ENCODE measurements around the gene CTNNBL1.

The CTNNBL1 gene

DNA sequence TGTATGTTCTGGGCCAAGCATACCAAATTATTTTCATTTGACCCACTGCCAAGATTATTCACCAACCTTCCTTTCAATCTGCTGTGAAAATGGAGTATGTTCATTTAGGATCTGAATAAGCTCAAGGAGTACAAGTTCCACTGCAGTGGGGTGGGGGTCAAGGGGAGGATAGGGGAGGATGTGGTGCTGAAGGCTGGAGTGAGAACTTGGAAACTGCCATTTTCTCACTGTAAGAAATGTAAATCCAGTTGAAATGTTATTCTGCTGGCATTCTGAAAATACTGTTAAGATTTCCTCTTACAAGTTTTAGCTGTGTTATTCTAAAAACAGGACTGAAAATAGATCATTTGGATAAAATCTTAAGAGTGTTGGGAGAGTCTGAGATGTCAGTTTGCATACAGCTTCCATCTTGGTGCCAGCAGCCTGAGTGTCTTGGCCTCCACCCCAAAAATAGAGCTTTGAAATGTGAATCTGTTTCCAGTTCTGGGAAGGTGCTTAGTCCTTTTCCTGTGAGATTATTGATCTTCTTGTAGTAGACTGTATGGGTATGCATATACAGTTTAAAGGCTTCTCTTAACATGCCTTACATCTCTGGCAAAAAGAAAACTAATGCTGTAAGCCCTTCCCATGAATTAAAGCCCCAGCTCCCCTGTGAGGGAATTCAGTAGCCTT lies 84.3 kb downstream of the CTNNBL1 start:
- no peak for DNase-seq

DNA sequence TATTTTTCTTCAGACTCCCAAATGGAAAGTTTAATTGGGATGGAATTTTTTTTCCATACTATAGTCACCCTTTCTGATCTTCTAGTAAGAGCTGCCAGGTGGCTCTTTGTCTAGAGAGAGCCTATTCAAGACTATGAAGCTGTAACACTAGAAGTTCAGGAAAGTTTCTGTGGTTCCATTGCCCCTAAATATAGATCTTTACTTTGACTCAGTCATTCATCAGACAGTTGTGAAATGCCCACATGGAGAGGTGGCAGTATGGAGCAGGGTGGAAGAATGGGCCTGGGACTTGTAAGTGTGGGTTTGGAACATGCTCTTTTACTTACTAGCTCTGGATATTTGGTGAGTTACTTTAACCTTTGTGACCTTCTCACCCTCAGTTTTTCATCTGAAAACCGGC lies 87.8 kb downstream of the CTNNBL1 start:
- no peak for DNase-seq

DNA sequence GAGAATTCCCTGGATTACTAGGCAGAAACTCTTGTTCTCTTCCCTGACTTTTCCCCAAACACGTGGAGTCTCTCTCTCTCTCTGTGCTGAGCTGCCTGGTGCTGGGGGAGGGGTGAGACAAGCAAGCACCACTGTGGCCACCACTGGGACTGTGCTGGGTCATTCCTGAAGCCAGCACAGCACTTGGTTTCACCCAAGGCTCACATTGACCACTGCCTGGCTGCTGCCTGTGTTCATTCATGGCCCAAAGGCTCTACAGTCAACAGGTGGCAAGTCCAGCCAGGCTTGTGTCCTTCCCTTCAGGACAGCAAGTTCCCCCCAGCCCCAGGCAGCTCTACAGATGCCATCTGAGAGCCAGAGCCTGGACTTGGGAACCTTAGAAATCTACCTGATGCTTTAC lies 92.2 kb downstream of the CTNNBL1 start:
- no peak for DNase-seq

DNA sequence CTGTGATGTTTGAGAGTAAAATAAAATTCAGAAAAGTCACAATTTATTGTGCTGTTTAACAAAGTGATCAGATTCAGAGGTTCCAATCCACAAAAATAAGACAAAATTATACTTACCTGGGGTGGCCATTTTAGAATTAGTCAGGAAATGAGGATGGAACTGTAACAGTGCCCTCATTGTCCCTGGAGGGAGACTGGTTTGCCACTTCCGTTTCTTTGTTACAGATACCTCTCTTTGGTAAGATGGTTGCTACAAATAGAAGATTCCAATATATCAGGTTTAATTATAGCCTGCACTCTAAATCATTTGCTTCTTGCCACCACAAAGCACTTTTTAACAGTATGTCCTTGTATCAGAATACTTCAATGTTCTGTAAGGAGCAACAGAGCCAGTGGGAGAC lies 95.6 kb downstream of the CTNNBL1 start:
- no peak for DNase-seq

DNA sequence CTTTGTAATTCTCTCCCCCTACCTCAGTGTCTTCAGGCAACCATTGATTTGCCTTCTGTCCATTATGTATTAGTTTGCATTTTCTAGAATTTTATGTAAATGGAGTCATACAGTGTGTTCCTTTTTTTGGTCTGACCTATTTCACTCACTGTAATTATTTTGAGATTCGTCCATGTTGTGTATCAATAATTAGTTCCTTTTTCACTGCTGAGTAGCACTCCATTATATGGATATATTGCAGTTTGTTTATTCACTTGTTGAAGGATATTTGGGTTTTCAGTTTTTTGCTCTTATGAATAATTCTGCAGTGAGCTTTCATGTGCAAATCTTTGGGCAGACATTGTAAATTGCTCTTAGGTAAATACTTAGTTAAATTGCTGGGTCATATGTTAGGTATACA lies 97.1 kb downstream of the CTNNBL1 start:
- no peak for DNase-seq

DNA sequence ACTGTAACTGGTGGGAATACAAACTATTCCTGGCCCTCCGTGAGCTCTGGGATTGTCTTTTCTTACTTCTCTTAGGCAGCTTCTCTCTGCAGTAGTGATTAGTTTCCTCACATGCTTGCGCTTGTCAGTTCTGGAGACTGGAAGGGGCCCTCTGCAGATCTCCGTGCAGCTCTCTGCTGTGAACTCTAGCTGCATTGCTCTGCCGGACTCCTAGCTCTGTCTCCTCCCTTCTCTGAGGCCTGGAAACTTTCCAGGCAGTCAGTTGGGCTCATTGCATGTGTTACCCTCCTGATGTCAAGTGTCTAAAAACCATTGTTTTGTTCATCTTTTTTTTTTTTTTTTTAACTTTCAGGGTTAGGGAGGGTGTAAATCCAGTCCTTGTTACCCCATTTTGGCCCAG lies 102.3 kb downstream of the CTNNBL1 start:
- DNase-seq, result no peak

DNA sequence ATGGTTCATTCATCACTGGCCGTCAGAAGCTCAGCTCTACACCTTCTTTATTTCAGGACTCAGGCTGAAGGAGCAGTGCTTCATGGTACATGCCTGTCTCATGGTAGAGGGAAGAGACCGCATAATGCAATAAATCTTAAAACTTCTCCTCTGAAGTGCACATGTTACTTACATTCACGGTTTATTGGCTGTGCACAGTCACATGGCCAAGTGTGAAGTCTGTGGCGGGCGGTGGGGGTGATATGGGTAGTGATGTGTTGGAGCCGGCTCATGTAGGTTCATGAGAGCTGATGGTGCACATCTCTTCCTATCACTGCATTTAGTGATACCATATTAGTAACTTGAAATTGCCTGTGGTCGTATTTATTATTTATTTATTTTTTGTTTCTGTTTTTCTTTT lies 102.9 kb downstream of the CTNNBL1 start:
- no peak for DNase-seq

DNA sequence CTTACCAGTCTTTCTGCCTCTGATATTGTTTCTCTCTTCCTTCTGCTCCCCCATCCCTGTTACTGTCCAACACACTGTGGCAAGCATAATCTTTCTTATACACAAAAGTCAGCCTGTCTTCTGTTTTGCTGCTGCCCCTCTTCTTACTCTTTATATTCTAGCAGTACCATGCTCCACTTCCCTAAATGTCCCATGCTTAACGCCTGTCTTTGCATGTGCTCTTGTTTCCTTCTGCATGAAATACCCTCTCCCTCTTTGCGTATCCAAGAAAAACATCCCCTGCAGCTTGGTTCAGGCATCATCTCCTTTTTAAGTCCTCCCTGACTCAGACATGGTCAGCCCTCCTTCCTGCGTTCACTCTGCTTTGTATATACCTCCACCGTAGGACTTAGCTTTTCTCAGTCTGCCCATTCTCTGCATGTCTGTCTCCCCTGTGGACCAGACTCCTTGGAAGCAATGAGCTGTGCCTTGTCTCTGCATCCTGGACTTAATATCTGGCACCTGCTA lies 103.9 kb downstream of the CTNNBL1 start:
- DNase-seq, result no peak

DNA sequence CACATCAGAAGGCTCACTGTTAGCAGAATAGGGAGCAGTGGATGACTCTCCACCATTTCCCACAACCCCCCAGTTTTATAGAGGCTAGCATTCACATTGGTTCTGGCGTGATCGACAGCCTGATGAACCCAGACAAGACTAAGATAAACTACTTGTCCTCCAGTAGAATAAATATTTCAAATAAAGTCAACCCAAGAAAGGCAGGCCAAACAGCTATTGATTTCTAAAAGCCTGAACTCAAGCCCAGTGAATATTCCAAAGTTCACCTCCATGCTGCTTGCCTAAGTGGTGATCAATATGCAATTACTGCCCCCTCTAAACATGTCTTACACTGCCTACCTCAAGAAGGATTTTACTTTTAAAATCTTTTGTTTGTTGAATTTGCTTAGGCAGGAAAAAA lies 104.5 kb downstream of the CTNNBL1 start:
- no peak for DNase-seq

DNA sequence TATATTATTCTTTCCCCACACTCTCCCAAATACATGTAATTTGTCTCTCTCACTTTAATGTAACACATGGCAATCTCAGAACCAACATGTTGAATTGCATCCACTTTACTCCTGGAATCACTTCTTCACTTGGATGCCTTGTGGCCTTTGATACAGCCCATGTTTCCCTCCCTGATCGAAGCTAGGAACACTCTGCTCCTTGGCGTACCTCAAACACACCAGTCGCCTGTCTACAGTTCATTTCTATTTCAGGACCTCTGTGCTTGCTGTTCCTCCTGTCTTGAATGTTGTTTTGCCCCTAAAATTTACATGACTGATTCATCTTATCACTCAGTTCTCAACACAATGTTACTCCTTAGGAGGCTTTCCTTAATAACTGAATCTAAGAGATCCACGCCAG lies 106.8 kb downstream of the CTNNBL1 start:
- no peak for DNase-seq

DNA sequence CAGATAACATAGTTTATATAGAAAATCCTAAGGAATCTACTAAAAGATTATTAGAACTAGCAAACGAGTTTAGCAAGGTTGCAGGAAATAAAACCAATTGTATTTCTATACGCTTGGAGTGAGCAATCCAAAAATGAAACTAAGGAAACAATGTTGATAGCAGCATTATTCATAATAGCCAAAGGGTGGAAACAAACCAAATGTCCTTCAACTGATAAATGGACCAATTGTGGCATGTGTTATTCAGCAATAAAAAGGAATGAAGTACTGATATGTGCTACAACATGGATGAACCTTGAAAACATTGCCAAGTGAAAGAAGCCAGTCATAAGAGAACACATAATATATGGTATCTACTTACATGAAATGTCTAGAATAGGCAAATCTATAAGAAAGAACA lies 108.1 kb downstream of the CTNNBL1 start:
- DNase-seq, result no peak

DNA sequence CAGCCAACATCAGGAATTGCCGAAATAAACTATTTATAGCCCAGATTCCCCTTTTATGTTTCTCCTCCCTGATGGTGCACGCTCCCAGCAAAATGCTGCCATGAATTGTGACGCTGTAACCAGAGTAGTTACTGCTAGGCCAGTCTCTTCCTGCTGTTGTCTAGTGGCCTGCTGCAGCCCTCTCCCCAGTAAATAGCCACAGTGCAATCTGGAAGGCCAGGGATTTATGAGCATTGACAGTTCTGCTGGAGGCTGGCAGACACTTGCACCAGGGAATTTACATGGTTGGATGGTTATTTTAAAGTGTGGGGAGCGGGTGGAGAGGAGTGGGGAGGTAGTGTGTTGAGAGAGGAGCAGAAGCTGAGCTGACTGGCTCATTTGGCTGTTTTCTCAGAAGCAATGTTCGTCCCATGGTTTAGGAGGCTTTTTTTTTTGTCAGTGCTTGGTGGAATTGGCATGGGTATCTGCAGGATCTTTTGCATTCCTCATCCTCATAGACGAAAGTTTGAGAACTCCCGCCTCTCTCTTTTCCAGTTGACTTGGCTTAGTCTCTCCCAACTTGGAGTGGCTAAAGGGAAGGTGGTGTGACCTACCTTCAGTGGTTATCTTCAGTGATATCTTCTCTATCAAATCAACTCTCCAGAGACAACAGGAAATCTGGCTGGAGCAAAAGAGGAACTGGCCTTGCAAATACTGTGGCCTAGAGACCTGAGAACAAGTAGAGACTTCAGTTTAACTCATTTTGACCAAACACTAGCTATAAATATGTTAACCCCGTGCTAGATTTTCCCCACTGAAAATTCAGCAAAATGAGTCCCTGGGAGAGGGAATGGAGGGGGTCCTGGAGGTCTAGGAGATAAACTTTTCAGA lies 109.8 kb downstream of the CTNNBL1 start:
- DNase-seq, result no peak

DNA sequence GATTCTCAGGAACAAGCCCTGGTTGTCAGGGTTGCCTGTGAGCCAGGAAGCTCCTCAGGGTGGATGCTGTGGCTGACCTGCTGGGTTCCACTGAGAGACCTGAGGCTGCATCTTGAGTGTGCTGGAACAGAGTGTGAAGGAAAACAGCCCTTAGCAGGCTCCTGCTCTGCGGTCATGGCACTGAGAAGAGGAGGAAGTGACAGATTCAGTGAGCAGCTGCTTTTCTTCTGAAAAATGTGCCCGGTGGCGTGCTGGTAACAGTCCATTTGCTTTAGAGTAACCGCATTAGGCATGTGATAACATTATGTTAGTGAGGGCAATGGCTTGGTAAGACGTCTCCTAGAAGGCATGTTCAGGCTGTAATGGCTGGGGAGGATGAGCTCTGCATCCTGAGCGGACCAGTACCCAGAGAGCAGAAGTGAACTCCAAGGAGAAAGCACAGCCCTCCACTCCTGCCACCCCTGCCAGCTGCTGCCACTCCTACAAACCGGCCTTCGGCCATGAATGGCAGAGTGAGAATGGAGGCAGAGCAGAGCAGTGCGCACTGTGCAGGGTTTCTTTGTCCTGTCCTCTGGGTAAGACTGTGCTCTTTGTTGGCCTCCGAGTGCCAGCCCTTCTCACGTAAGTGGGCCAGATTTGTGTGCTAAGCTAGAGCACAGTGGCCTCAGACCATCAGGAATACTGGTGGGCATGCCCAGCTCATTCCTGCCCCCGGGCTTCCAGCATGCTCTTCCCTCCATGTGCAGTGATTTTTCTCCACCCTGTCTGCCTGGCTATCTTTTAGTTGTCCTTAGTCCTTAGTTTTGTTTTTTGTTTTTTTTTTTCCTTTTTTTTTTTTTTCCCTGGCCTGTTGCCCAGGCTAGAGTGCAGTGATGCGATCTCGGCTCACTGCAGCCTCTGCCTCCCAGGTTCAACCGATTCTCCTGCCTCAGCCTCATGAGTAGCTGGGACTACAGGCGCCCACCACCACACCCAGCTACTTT lies 111.0 kb downstream of the CTNNBL1 start:
- DNase-seq, result no peak

DNA sequence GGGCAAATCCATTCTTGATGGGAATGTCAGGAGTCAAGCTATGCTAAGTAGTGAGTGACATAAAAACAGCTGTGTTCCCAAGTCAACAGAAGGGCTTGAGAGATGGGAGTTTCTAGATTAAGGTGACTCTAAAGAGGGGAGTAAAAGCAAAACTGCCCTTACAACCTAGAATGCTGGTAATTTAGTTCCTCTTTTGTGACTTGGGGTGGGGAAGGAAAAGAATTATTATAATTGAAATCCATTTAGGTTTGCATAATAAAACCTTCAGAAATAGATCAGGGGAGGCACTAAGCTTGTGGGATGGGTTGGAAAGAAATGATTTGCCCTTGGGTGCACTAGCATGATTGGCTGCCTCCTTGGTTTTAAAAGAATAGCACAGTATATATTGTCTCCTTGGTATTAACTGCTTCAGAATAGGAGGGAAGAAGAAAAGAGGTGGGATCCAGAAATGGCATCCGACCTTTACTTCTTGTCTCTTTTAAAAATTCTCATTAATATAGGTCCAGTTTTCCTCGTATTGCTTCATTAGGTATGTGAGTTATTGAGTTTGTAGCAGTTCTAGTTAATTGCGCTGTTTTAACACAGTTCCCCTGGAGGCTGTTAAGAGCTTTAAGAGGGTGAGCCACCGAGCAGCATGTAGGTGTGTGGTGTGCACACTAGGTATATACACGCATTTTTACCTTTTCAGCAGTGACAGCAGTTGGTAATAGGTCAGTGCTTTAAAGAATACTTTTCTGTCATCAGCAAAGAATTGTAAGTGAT lies 113.8 kb downstream of the CTNNBL1 start:
- no peak for DNase-seq

DNA sequence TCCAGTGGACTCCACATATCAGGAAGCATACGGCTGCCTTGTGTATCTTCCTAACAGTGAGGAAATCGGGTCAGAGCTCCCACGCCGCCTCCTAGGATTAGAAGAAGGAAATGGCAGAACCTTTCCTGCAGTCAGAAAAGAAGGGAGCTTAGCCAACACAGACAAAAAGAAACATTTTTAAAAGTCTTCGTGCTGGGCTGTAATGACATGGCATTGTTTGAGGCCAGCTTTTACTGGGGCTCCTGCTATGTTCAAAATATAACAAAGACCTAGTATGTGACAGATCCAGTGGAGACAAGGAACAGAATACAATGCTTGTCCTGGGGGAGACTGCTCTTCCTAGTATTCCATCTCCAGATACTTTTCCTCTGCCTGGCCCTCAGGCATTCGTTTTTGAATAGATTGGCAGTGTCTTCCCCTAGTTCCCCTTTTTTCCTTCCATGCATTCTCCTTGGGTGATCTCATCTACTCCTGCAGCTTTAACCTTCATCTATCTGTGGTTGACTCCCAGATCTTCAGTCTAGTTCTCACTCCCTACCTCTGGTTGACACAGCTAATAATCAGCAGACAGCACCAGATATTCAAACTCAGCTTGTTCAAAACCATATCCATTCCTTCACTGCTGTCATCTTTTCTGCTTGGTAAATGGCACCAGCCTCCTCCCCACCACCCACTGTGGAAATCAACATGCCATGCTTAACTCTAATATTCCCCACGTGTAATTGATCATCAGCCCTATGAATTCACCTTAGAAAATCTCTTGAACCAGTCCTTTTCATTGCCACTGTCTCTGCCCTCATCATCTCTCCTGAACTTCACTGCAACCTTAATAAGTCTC lies 114.6 kb downstream of the CTNNBL1 start:
- no peak for DNase-seq

DNA sequence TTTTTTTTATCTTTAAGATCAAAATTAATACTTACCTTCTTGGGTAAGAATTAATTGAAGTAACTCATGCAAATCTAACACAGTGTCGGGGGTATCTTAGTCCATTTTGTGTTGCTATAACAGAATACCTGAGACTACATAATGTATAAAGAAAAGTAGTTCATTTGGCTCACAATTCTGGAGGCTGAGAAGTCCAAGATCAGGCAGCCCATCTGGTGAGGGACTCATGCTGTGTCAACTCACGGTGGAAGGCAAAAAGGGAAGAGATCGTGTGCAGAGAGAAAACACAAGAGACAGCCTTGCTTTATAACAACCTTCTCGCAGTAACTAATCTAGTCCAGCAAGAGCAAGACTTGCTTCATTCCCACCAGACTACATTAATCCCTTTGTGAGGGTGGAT lies 116.2 kb downstream of the CTNNBL1 start:
- DNase-seq, result no peak

DNA sequence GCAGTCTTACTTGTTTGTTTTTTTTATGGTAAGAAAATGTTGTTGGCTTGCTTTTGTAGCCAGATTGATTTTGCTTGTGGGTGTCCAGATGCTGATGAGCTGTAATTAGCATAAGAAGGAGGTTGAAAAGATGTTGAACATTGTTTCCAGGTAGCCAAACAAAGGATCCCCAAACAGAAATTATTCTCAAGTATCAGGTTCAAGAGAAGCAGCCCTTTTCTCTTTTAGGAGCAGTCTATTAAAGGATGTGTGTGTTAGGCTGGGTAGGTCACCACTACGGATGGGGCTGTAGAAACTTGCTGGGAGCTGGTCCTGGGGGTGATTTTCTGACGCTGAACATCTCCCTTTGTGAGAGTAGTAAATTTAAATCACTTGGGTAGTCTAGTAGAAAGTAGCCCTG lies 122.2 kb downstream of the CTNNBL1 start:
- DNase-seq, result no peak

DNA sequence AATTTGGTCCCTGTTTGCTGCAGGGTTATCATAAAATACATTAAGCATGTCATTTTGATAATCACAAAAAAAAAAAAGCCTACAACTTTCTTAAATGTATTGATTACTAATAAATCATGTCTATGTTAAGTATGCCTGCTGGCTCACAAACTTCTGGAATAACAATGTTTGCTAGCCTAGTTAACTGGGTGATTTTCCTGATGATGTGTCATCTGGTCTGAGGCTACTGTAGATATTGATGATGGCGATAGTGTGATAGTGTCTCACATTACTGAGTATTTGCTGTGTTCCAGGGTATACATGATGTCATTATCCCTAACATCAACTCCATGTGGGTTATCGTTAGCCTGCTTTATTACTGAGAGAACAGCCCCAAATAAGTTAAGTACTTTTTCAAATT lies 122.9 kb downstream of the CTNNBL1 start:
- DNase-seq, result no peak

DNA sequence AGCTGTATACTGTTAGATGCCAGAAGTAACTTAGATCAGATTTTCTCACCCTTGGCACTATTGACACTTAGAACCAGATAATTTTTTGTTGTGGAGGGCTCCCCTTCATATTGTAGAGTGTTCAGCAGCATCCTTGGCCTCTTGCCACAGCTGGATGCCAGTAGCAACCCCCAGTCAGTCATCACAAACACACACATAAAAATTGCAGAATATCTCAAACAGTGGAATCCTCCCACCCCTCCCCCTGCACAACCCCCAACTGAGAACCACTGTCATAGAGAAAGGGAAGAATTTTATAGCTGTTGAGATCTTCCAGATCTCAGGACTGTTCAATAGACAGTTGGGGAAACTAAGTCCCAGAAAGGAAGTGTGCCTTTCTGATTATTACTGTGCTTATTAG lies 127.9 kb downstream of the CTNNBL1 start:
- no peak for DNase-seq

DNA sequence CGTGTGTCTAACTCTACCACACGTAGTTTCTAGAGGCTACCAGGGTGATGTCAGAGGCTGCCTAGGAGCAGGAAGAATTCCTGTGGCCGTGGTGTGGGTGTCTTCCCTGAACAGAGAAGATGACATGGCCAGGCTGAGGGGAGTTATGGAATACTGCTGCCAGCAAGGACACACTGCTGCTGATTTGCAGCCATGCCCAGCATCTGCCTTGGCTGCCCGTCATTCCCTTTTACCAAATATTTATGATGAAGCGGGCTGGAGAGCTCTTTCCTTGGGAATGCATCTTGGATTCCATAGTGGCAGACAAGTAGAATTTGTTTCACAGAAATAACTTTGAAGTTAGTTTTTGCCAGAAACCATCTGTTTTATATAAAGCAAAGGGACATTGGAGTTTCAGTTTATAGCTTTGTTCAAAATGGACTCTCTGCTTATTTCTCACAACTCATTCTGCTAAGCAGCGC lies 128.3 kb downstream of the CTNNBL1 start:
- DNase-seq, result no peak

DNA sequence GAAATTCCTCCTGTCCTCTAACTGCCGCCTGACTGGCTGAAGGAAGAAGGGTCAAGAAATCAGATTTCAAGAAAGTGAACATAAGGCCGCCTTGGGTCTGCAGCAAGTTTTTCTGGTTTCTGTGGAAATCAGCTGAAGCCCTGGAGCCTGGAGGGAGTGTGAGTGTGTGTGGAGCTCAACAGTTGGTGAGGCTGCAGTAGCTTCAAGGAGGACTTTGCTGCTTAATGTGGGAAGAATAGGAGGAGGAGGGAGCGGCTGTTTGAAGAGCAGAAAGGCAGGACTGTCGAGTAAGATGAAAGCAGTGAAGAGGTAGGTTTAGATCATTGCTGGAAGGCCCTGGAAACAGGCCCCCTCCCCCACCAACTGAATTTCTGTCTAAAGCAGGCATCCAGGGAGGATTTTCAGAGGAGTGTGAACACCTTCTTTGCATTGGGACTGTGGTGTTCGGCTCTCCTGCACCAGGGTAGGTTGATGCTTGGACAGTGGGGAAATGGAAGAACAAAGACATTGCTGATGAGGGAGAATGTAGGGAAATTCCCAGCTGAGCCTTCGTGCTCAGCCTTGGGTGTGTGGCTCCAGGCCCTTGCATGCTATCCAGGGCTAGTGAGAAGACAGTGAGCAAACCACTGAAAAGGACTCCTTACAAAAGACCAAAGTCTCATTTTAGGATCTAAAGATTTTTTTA lies 129.6 kb downstream of the CTNNBL1 start:
- DNase-seq, result no peak

Measured in activated CD4-positive, alpha-beta T cell treated with anti-CD3 and anti-CD28 coated beads for 48 hours (primary cell).